Measurements from ENCODE around the gene HYDIN.

The HYDIN gene

GRCh38 chr16:70767377-70768202 is 462.9 kb downstream of the HYDIN start:
- no peak for TF ChIP-seq CTCF (IDR thresholded peaks at IDR 0.05; ENCODE audit: control insufficient read depth, extremely low read depth, insufficient read depth)
- H3K4me3 ChIP-seq (ENCODE audit: low read depth, low read length): no peak overlapping the region
- no peak for DNase-seq (ENCODE audit: low read depth)

- DNase-seq (ENCODE audit: low read depth): no peak
- H3K4me3 ChIP-seq (ENCODE audit: low read depth, low read length): no peak overlapping the region
- no peak for TF ChIP-seq CTCF (IDR thresholded peaks at IDR 0.05; ENCODE audit: control insufficient read depth, extremely low read depth, insufficient read depth)
Observed at GRCh38 chr16:70766658-70767057, 463.9 kb downstream of the HYDIN start.

- no peak for DNase-seq (ENCODE audit: low read depth)
- TF ChIP-seq CTCF (IDR thresholded peaks at IDR 0.05; ENCODE audit: control insufficient read depth, extremely low read depth, insufficient read depth): no peak
- H3K4me3 ChIP-seq (ENCODE audit: low read depth, low read length): no peak overlapping the region
Observed at GRCh38 chr16:70766176-70766575, 464.3 kb downstream of the HYDIN start.

GRCh38 chr16:70765491-70765890 is 465.0 kb downstream of the HYDIN start:
- no peak overlapping the region for H3K4me3 ChIP-seq (ENCODE audit: low read depth, low read length)
- TF ChIP-seq CTCF (IDR thresholded peaks at IDR 0.05; ENCODE audit: control insufficient read depth, extremely low read depth, insufficient read depth): no peak
- DNase-seq (ENCODE audit: low read depth): no peak

- TF ChIP-seq CTCF (IDR thresholded peaks at IDR 0.05; ENCODE audit: control insufficient read depth, extremely low read depth, insufficient read depth): no peak
- no peak overlapping the region for H3K4me3 ChIP-seq (ENCODE audit: low read depth, low read length)
- DNase-seq (ENCODE audit: low read depth): no peak
Observed at GRCh38 chr16:70764632-70765031, 465.9 kb downstream of the HYDIN start.

- no peak for DNase-seq (ENCODE audit: low read depth)
- H3K4me3 ChIP-seq (ENCODE audit: low read depth, low read length): no peak overlapping the region
- TF ChIP-seq CTCF (IDR thresholded peaks at IDR 0.05; ENCODE audit: control insufficient read depth, extremely low read depth, insufficient read depth): no peak
Observed at GRCh38 chr16:70760221-70760620, 470.3 kb downstream of the HYDIN start.

- no peak for DNase-seq (ENCODE audit: low read depth)
- no peak overlapping the region for H3K4me3 ChIP-seq (ENCODE audit: low read depth, low read length)
- TF ChIP-seq CTCF (IDR thresholded peaks at IDR 0.05; ENCODE audit: control insufficient read depth, extremely low read depth, insufficient read depth): no peak
Observed at GRCh38 chr16:70759666-70760065, 470.9 kb downstream of the HYDIN start.

Data from LNCaP clone FGC (cell line).